ENCODE data around the gene RAB30. TPM values are rescaled to one million over a fixed set of nuclear protein-coding genes. Genes with fewer than 3 reads are reported as not detected.

Gene RAB30
- total RNA-seq, 4 donors from 2014 or later = 3.4 to 54.8 (median 11.5) TPM

DNA sequence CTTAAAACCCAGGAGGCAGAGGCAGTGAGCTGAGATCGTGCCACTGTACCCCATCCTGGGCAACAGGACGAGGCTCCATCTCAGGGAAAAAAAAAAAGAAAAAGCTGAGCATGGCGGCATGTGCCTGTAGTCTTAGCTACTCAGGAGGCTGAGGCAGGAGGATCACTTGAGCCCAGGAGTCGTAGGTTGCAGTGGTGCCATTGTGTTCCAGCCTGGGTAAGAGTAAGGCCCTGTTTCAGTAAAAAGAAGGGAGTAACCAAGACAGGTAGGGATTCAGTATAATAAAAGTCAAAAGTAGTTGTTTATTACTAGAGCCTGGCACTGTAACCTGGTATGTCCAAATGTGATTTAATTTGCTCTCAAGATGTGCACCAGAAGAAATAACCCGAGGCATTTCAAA lies 8.1 kb upstream of the RAB30 start:
- no peak overlapping the region for H3K4me3 ChIP-seq
- DNase-seq = no peak
- no peaks in the 10 kb centered on the region for H3K27me3 ChIP-seq
- H3K27ac ChIP-seq = no peak overlapping the region
- no peak for TF ChIP-seq POLR2A (IDR thresholded peaks at IDR 0.05)
- TF ChIP-seq, protein P1, sequence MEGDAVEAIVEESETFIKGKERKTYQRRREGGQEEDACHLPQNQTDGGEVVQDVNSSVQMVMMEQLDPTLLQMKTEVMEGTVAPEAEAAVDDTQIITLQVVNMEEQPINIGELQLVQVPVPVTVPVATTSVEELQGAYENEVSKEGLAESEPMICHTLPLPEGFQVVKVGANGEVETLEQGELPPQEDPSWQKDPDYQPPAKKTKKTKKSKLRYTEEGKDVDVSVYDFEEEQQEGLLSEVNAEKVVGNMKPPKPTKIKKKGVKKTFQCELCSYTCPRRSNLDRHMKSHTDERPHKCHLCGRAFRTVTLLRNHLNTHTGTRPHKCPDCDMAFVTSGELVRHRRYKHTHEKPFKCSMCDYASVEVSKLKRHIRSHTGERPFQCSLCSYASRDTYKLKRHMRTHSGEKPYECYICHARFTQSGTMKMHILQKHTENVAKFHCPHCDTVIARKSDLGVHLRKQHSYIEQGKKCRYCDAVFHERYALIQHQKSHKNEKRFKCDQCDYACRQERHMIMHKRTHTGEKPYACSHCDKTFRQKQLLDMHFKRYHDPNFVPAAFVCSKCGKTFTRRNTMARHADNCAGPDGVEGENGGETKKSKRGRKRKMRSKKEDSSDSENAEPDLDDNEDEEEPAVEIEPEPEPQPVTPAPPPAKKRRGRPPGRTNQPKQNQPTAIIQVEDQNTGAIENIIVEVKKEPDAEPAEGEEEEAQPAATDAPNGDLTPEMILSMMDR (IDR thresholded peaks at IDR 0.05) = no peak
- no peaks in the 10 kb centered on the region for H3K4me1 ChIP-seq
- no peaks in the 10 kb centered on the region for H3K36me3 ChIP-seq
- H3K9me3 ChIP-seq = no peaks in the 10 kb centered on the region

DNA sequence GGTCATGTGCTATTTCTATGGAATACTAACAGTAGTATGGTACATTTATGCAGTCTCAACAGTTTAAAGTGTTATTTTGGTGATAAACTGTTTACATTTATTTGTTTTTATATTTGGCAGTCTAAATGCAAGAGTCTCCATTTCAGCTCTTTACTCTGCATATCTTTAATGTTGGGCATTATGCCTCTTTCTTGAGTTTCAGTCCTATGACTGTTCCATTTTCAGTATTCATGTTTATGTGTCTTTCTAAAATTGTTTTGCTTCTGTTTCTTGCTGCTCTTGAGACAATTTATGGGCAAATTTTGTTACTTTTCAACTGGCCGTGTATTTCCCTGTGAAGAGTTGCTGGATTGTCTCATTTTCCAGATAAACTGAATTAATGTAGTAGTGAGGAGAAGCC lies 6.6 kb upstream of the RAB30 start:
- H3K27me3 ChIP-seq = no peaks in the 10 kb centered on the region
- H3K27ac ChIP-seq = no peak overlapping the region
- H3K4me3 ChIP-seq = no peak overlapping the region
- TF ChIP-seq, protein P1 (IDR thresholded peaks at IDR 0.05) = no peak
- no peak for TF ChIP-seq POLR2A (IDR thresholded peaks at IDR 0.05)
- H3K36me3 ChIP-seq = peaks cover 0 to 5% (median 0%) of the 10 kb centered on the region in 3 donors
- H3K9me3 ChIP-seq = no peaks in the 10 kb centered on the region
- DNase-seq = no peak
- H3K4me1 ChIP-seq = peaks cover 0 to 7% (median 0%) of the 10 kb centered on the region in 4 donors

DNA sequence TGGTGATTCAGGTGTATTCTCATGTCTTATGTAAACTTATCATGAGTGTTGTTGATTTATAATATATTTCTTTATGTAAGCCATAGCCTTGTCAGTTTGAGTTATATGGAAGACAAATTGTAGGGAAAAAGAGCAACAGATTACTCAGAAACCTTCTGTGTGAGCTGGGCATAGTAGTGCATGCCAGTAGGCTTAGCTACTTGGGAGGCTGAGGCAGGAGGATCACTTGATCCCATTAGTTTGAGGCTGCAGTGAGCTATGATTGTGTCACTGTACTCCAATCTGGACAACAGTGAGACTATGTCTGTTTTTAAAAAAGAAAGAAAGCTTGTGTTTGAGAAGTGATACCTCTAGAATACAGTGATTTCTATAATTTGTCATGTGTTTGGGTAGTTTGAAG lies 2.2 kb upstream of the RAB30 start:
- Histone ChIP-seq H3K27ac (peak overlapping the region in 1 of 4 donors; percentile 8), H3K4me1 (peaks cover 0 to 31% (median 7%) of the 10 kb centered on the region in 4 donors), H3K9me3 (no peaks in the 10 kb centered on the region), H3K36me3 (peaks cover 0 to 5% (median 0%) of the 10 kb centered on the region in 3 donors), H3K27me3 (no peaks in the 10 kb centered on the region), H3K4me3 (no peak overlapping the region)
- DNase-seq = no peak
- TF ChIP-seq, protein P1 (IDR thresholded peaks at IDR 0.05) = no peak
- no peak for TF ChIP-seq POLR2A (IDR thresholded peaks at IDR 0.05)

DNA sequence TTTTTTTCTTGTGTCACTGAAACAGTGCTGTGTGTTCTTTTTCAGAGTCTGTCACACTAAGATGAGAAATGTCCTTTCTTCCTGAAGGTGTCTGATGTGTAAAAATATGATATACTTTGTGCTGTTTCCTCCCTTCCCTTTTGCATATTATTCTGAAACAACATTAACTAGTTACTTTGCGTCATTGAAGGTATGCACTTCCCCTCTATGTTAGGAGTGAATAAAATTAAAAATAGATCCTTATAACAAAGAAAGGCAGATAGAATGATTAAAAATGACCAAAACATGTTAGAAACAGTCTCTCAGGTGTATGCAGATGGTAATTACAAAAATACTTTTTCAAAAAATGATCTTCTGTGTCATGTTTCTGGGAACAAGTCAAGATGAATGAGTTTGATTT lies 1.6 kb upstream of the RAB30 start:
- Histone ChIP-seq H3K27ac (peak overlapping the region in 1 of 4 donors; percentile 91), H3K4me3 (peak overlapping the region in 3 of 4 donors; percentile 60 to 79 (median 69)), H3K36me3 (peaks cover 0 to 5% (median 0%) of the 10 kb centered on the region in 3 donors), H3K4me1 (peaks cover 0 to 33% (median 7%) of the 10 kb centered on the region in 4 donors), H3K9me3 (no peaks in the 10 kb centered on the region), H3K27me3 (no peaks in the 10 kb centered on the region)
- TF ChIP-seq, protein P1 (IDR thresholded peaks at IDR 0.05) = no peak
- no peak for TF ChIP-seq POLR2A (IDR thresholded peaks at IDR 0.05)
- DNase-seq = no peak

DNA sequence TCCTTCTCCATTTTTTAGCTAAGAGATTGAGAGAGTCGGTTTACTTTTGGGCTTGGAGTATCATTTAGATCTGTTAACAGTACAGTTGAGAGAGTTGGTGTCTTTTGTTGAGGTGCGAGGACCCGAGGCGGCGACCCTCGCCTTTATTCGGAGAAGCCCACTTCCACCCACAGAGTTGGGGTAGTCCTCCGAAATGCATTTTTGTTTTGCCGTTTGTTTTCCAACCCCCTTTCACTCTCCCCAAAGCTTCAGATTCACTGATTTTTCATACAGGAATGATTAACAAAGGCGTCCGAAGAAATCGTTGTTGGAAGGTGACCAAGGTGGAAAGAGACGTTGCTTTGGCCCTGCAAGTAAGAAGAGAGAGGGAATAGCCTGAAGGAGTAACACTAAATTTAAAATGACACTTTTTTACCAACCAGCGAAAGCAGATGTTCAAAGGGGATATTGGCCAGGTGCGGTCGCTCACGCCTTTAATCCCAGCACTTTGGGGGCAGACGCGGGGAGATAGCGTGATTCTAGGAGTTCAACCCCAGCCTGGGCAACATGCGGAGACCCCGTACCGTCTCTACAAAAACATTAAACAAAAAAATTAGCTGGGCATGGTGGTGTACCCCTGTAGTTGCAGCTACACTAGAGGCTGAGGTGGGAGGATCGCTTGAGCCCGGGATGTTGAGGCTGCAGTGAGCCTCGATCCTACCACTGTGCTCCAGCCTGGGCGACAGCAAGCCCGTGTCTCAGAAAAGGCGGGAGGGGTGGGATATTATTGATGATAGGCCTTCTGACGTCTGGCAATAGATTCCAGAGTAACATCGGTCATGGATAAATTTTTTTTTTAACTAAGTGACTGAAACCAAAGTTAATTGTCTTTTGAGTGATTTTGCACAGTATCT lies 899 bp upstream of the RAB30 start:
- DNase-seq = no peak
- Histone ChIP-seq H3K4me1 (peaks cover 0 to 33% (median 7%) of the 10 kb centered on the region in 4 donors), H3K27me3 (no peaks in the 10 kb centered on the region), H3K27ac (peak overlapping the region; percentile 89 to 96 (median 92)), H3K36me3 (peaks cover 0 to 5% (median 0%) of the 10 kb centered on the region in 3 donors), H3K9me3 (no peaks in the 10 kb centered on the region), H3K4me3 (peak overlapping the region; percentile 60 to 79 (median 70))
- TF ChIP-seq, protein P1 (IDR thresholded peaks at IDR 0.05) = no peak
- TF ChIP-seq POLR2A (IDR thresholded peaks at IDR 0.05) = no peak
